HepG2 (cell line): ENCODE measurements around the gene CHIC2. TPM values are rescaled to one million over a fixed set of nuclear protein-coding genes. Genes with fewer than 3 reads are reported as not detected.

Experiments used
- ATAC-seq: fragments of 200-7000 bp; cut with Tn5 transposase; 3 replicates; pipeline ENCODE4 v1.9.1; 2020; ENCODE audit warnings: mild to moderate bottlenecking, moderate library complexity
- BruUV-seq: library from RNA; stranded (reverse); fragments of 400-500 nt; replicated peaks from 2 replicates; lab custom pipeline; 2021; lab: Mats Ljungman, UMichigan
- CTCF ChIA-PET: fragments of 300-600 bp; formaldehyde crosslinking; extraction: SDS; loops from one replicate; lab custom pipeline; 2021; ENCODE audit warnings: low total read pairs, inconsistent platforms, low intra/inter-chr PET ratio; lab: Yijun Ruan, JAX
- POLR2A ChIA-PET: fragments of 350-600 bp; sonication (Branson Sonifier 250); formaldehyde crosslinking; loops from one replicate; lab custom pipeline; 2020; ENCODE audit warnings: antibody characterized with exemption, inconsistent platforms; lab: Yijun Ruan, JAX
- DNase-seq: peaks from one replicate; pipeline ENCODE4 v3.0.0-alpha.2; 2015; ENCODE audit warnings: low spot score
- FAIRE-seq: peaks from 3 replicates; lab custom pipeline; 2011; peaks lifted over from hg19 to GRCh38; lab: Jason Lieb, UNC
- H2AFZ ChIP-seq: one replicate; pipeline ENCODE4 v1.6.1; 2011; ENCODE audit warnings: low read length, inconsistent platforms
- H3K27ac ChIP-seq: fragments of 300-600 bp; 3 replicates; pipeline ENCODE4 v1.8.0; 2011; ENCODE audit warnings: mixed run types, mild to moderate bottlenecking, mixed read lengths, low read length, inconsistent platforms; ENCODE audit not compliant: insufficient read depth; ENCODE audit errors: extremely low read length
- H3K27me3 ChIP-seq, 2 experiments: fragments of 200-600 bp in 1 of 2; 2 replicates in 1 of 2; 3 replicates in 1 of 2; pipeline versions ENCODE4 v1.6.0 to v1.8.0; 2011; ENCODE audit warnings: low read length in 2 of 2, mild to moderate bottlenecking in 2 of 2, moderate library complexity in 2 of 2, inconsistent platforms in 1 of 2; ENCODE audit not compliant: insufficient read depth in 2 of 2, control insufficient read depth in 1 of 2
- H3K36me3 ChIP-seq, 2 experiments: fragments of 200-600 bp in 1 of 2; replicated peaks in 1 of 2; 2 replicates in 1 of 2; 3 replicates in 1 of 2; pipeline versions ENCODE4 v1.5.1 to v1.8.0; 2011; ENCODE audit warnings: low read length in 2 of 2, inconsistent platforms in 1 of 2; ENCODE audit not compliant: insufficient read depth in 2 of 2, control insufficient read depth in 1 of 2
- H3K4me1 ChIP-seq: 2 replicates; pipeline ENCODE4 v1.5.1; 2012; ENCODE audit warnings: low read length, inconsistent platforms; ENCODE audit not compliant: insufficient read depth
- H3K4me2 ChIP-seq: 2 replicates; pipeline ENCODE4 v1.6.0; 2011; ENCODE audit warnings: low read depth, low read length, inconsistent platforms
- H3K4me3 ChIP-seq, 3 experiments: fragments of 200-600 bp in 1 of 3; sonication (generic), shearing (Covaris generic) in 1 of 3; replicated peaks in 1 of 3; 2 replicates each; pipeline ENCODE4 v1.5.1; 2011 to 2016; ENCODE audit warnings: low read length in 3 of 3, inconsistent platforms in 2 of 3, low read depth in 2 of 3, mild to moderate bottlenecking in 2 of 3, control low read depth in 1 of 3, mixed read lengths in 1 of 3; ENCODE audit not compliant: insufficient read depth in 1 of 3
- H3K79me2 ChIP-seq: one replicate; pipeline ENCODE4 v1.6.1; 2011; ENCODE audit warnings: low read length, inconsistent platforms; ENCODE audit not compliant: insufficient read depth
- H3K9ac ChIP-seq: 2 replicates; pipeline ENCODE4 v1.6.0; 2011; ENCODE audit warnings: mild to moderate bottlenecking, low read depth, low read length, inconsistent platforms; ENCODE audit not compliant: insufficient read depth
- H3K9me3 ChIP-seq: 2 replicates; pipeline ENCODE4 v1.5.1; 2012; ENCODE audit warnings: mild to moderate bottlenecking, low read length
- H4K20me1 ChIP-seq: 2 replicates; pipeline ENCODE4 v1.6.0; 2011; ENCODE audit warnings: inconsistent platforms, mild to moderate bottlenecking, low read length, moderate library complexity; ENCODE audit not compliant: insufficient read depth
- CENPT ChIP-seq: sonication (generic); formaldehyde crosslinking; IDR thresholded peaks from 2 replicates; pipeline ENCODE4 v1.8.0; 2022; ENCODE audit warnings: low read depth, mild to moderate bottlenecking, moderate library complexity, missing genetic modification reagents
- JDP2 ChIP-seq: sonication (generic); formaldehyde crosslinking; IDR thresholded peaks from 2 replicates; pipeline ENCODE4 v1.8.1; 2022; ENCODE audit warnings: missing genetic modification reagents, borderline replicate concordance
- KLF13 ChIP-seq: sonication (generic); formaldehyde crosslinking; IDR thresholded peaks from 2 replicates; pipeline ENCODE4 v1.4.0; 2020; ENCODE audit warnings: mild to moderate bottlenecking, missing genetic modification reagents
- ZNF235 ChIP-seq: sonication (generic); formaldehyde crosslinking; IDR thresholded peaks from 2 replicates; pipeline ENCODE4 v1.8.1; 2023; ENCODE audit warnings: mild to moderate bottlenecking, missing genetic modification reagents, borderline replicate concordance
- ZNF335 ChIP-seq: sonication (generic); formaldehyde crosslinking; IDR thresholded peaks from 2 replicates; pipeline ENCODE4 v1.4.0; 2020; ENCODE audit warnings: missing genetic modification reagents
- ZNF468 ChIP-seq: sonication (generic); formaldehyde crosslinking; IDR thresholded peaks from 2 replicates; pipeline ENCODE4 v1.8.0; 2022; ENCODE audit warnings: mild to moderate bottlenecking, moderate library complexity, missing genetic modification reagents
- ZNF549 ChIP-seq: sonication (generic); formaldehyde crosslinking; IDR thresholded peaks from 2 replicates; pipeline ENCODE4 v1.5.0; 2020; ENCODE audit warnings: missing genetic modification reagents
- WGBS: methylation state at CpG from one replicate; pipeline ENCODE4 v1.1.6; 2017; ENCODE audit warnings: low lambda C conversion rate; 5-methylcytosine and 5-hydroxymethylcytosine counted together
- in situ Hi-C: cut with HindIII; loops from 2 replicates; pipeline ENCODE4 v1.10.0; 2017; ENCODE audit warnings: low pct_unique_long_range_greater_than_20kb; ENCODE audit not compliant: extremely low pct_ligation_motif_present
- intact Hi-C: fragments of 100-400 bp; cut with micrococcal nuclease; formaldehyde crosslinking; loops from one replicate; pipeline ENCODE4 v1.10.0; 2022; ENCODE audit not compliant: unreplicated experiment
- polyA plus RNA-seq, 8 experiments: library from polyadenylated mRNA; depleted of rRNA in 3 of 8; stranded (reverse) in 7 of 8; unstranded in 1 of 8; fragments of >200 nt; fragmentation: Illumina TruSeq in 4 of 8; extraction: Trizol in 4 of 8; gene quantifications; 2 replicates each; pipeline versions ENCODE4 v1.2.1 to v1.2.3, GENCODE V29; 2011 to 2016; ENCODE audit warnings: low read depth in 4 of 8, missing spikeins in 1 of 8, mixed read lengths in 1 of 8; ENCODE audit not compliant: insufficient read depth in 1 of 8
- total RNA-seq, 5 experiments: library from RNA; depleted of rRNA; stranded (reverse); fragments of >200 nt; fragmentation: Illumina TruSeq; extraction: Trizol; gene quantifications; 2 replicates each; pipeline ENCODE4 v1.2.3, GENCODE V29; 2016; ENCODE audit warnings: low read depth in 1 of 5
- TF ChIP-seq, protein P1 (sequence below): sonication (generic); formaldehyde crosslinking; IDR thresholded peaks from 2 replicates; pipeline ENCODE4 v1.5.1; 2020; ENCODE audit warnings: mild to moderate bottlenecking, missing genetic modification reagents, borderline replicate concordance

CHIC2 gene
- total and polyA plus RNA-seq, 2 of the 13 experiments (the other 11 are each of a cell fraction or from before 2014, with no cell fraction given), result 10.0 to 17.2 TPM

DNA sequence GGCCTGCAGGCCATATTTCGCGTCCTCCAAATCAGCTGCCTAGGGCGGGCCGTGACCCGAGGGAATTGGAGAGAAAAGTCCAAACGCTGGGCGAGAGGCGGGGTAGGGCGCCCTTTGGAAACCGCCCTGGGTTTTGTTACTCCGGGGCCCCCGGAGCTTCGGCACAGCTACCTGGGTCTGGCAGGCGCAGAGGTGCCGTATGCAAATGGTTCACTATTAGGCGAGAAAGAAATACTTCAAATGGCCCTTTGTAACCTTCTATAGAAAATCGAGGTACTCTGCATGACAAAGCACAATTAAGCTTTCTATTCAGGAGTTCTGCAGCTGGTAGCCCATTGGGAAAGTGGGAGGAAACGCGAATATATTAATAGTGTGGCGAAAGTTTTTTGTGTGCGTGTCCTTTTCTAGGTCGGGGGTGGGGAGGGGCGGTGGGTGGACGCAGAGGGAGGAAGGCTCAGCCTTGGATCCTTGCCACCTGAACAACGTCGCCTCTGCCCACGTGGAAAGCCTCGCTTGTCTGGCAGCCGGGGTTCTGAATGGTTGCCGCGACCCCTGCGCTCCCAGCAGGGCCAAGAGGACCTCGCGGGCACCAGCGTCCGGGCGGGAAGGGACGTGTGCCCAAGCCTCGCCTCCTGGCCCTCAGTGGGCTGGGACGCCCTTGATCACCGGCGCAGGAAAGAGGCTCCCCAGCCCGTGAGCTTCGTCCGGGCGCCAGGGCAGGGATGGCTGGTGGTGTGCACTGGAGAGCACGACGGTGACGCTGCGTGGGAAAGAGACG, 45.0 kb upstream of the CHIC2 start:
- ChIA-PET POLR2A (no interaction called here), CTCF (no interaction called here)
- in situ Hi-C loops (no loop called here), intact Hi-C loops (no loop called here)
- Histone ChIP-seq H3K4me1 (no peaks in the 10 kb centered on the region), H3K4me2 (no peak overlapping the region), H3K36me3 (no peaks in the 10 kb centered on the region), H3K4me3 (no peak overlapping the region), H3K27me3 (peaks cover 0 to 19% of the 10 kb centered on the region in 2 experiments), H4K20me1 (no peaks in the 10 kb centered on the region), H3K9me3 (no peaks in the 10 kb centered on the region), H2AFZ (no peak overlapping the region), H3K9ac (no peak overlapping the region), H3K27ac (no peak overlapping the region), H3K79me2 (no peaks in the 10 kb centered on the region)
- ATAC-seq (no peak), DNase-seq (no peak), FAIRE-seq (no peak)
- no TSS peak for BruUV-seq
- TF ChIP-seq KLF13 (CRISPR knock-in tag) (no peak), JDP2 (CRISPR knock-in tag) (no peak), ZNF235 (CRISPR knock-in tag) (no peak), CENPT (no peak), ZNF468 (CRISPR knock-in tag) (no peak), ZNF549 (no peak), ZNF335 (CRISPR knock-in tag) (no peak)
- TF ChIP-seq, protein P1, sequence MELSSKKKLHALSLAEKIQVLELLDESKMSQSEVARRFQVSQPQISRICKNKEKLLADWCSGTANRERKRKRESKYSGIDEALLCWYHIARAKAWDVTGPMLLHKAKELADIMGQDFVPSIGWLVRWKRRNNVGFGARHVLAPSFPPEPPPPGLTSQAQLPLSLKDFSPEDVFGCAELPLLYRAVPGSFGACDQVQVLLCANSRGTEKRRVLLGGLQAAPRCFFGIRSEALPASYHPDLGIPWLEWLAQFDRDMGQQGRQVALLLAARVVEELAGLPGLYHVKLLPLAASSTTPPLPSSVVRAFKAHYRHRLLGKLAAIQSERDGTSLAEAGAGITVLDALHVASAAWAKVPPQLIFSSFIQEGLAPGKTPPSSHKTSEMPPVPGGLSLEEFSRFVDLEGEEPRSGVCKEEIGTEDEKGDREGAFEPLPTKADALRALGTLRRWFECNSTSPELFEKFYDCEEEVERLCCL, result no peak
- 72% methylated on average over 48 of the region's 51 CpGs for WGBS
